Lower leg skin (tissue), 3 donors: ENCODE results near the gene TASOR.
"Not testable (repeated sequence)": the region's sequence is repeated elsewhere in the genome, so short reads cannot be mapped to it uniquely, and the experiment has no call there.

ENCODE experiments used
- POLR2A ChIP-seq, 2 donors: fragments of 450-650 bp; IDR thresholded peaks; one replicate each; pipeline ENCODE4 v1.6.1; 2016 to 2017; ENCODE audit warnings: antibody characterized with exemption in 2 of 2, mild to moderate bottlenecking in 1 of 2, moderate library complexity in 1 of 2
- TF ChIP-seq, protein P1 (sequence below), 3 donors: fragments of 450-650 bp; IDR thresholded peaks; one replicate each; pipeline ENCODE4 v1.5.1; 2016; ENCODE audit warnings: antibody characterized with exemption in 3 of 3, mild to moderate bottlenecking in 3 of 3, moderate library complexity in 2 of 3

DNA sequence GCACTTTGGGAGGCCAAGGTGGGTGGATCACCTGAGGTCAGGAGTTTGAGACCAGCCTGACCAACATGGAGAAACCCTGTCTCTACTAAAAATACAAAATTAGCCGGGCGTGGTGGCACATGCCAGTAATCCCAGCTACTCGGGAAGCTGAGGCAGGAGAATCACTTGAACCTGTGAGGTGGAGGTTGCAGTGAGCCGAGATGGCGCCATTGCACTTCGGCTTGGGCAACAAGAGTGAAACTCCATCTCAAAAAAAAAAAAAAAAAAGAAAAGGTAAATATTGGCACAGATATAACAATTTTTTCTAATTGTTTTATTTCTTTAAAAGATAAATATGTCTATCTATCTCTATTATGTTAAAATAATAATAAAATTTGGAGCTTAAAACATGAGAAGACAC, 24.3 kb upstream of the TASOR start:
- TF ChIP-seq, protein P1, sequence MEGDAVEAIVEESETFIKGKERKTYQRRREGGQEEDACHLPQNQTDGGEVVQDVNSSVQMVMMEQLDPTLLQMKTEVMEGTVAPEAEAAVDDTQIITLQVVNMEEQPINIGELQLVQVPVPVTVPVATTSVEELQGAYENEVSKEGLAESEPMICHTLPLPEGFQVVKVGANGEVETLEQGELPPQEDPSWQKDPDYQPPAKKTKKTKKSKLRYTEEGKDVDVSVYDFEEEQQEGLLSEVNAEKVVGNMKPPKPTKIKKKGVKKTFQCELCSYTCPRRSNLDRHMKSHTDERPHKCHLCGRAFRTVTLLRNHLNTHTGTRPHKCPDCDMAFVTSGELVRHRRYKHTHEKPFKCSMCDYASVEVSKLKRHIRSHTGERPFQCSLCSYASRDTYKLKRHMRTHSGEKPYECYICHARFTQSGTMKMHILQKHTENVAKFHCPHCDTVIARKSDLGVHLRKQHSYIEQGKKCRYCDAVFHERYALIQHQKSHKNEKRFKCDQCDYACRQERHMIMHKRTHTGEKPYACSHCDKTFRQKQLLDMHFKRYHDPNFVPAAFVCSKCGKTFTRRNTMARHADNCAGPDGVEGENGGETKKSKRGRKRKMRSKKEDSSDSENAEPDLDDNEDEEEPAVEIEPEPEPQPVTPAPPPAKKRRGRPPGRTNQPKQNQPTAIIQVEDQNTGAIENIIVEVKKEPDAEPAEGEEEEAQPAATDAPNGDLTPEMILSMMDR (IDR thresholded peaks at IDR 0.05) = not testable (repeated sequence)
- not testable (repeated sequence) for TF ChIP-seq POLR2A (IDR thresholded peaks at IDR 0.05)
